HG02610 (cell line): ENCODE measurements around the gene TREML1.

Experiments used
- ATAC-seq: cut with Tn5 transposase; IDR thresholded peaks from one replicate; pipeline ENCODE4 v1.9.1; 2021; ENCODE audit warnings: mild to moderate bottlenecking, moderate library complexity; ENCODE audit not compliant: unreplicated experiment

Gene TREML1

GRCh38 chr6:41179163-41179562 is 25.0 kb upstream of the TREML1 start:
- no peak for ATAC-seq

- no peak for ATAC-seq
Measured at GRCh38 chr6:41177695-41178094, 23.5 kb upstream of the TREML1 start.

- no peak for ATAC-seq
Measured at GRCh38 chr6:41177287-41177686, 23.1 kb upstream of the TREML1 start.

- ATAC-seq = no peak
Measured at GRCh38 chr6:41176189-41176588, 22.0 kb upstream of the TREML1 start.

- ATAC-seq = no peak
Measured at GRCh38 chr6:41175084-41175483, 20.9 kb upstream of the TREML1 start.

GRCh38 chr6:41174610-41175009 is 20.5 kb upstream of the TREML1 start:
- no peak for ATAC-seq

- no peak for ATAC-seq
Measured at GRCh38 chr6:41171908-41172307, 17.8 kb upstream of the TREML1 start.

GRCh38 chr6:41170547-41171160 is 16.5 kb upstream of the TREML1 start:
- no peak for ATAC-seq

- ATAC-seq = no peak
Measured at GRCh38 chr6:41167173-41167963, 13.2 kb upstream of the TREML1 start.

GRCh38 chr6:41164551-41165120 is 10.5 kb upstream of the TREML1 start:
- no peak for ATAC-seq

GRCh38 chr6:41163419-41163717 is 9.2 kb upstream of the TREML1 start:
- ATAC-seq = no peak

- ATAC-seq = no peak
Measured at GRCh38 chr6:41162687-41163418, 8.7 kb upstream of the TREML1 start, which contains the start of gene TREM2. Gene TREM2, minus strand, starts transcription at chr6:41163116. Its CDS starts 34 bp downstream, at chr6:41163082.

- ATAC-seq = no peak
Measured at GRCh38 chr6:41161851-41162552, 7.9 kb upstream of the TREML1 start.

- no peak for ATAC-seq
Measured at GRCh38 chr6:41161380-41161779, 7.2 kb upstream of the TREML1 start.

GRCh38 chr6:41160933-41161332 is 6.8 kb upstream of the TREML1 start:
- ATAC-seq = no peak

GRCh38 chr6:41159415-41160082 is 5.4 kb upstream of the TREML1 start:
- ATAC-seq = no peak

GRCh38 chr6:41157323-41157722 is 3.2 kb upstream of the TREML1 start:
- no peak for ATAC-seq

- no peak for ATAC-seq
Measured at GRCh38 chr6:41156771-41157170, 2.6 kb upstream of the TREML1 start.

- ATAC-seq = no peak
Measured at GRCh38 chr6:41156001-41156400, 1.9 kb upstream of the TREML1 start.

GRCh38 chr6:41155132-41155805 is 1.1 kb upstream of the TREML1 start:
- ATAC-seq = no peak
